GM06990 (cell line): Measurements from ENCODE around the gene CORIN.

Experiments used
- DNase-seq: peaks from one replicate; pipeline ENCODE4 v3.0.0-alpha.2; 2011; ENCODE audit not compliant: insufficient read length; ENCODE audit errors: extremely low read depth
- H3K27me3 ChIP-seq: replicated peaks from 2 replicates; pipeline ENCODE4 v1.6.0; 2011; ENCODE audit warnings: low read length; ENCODE audit not compliant: control insufficient read depth, insufficient read depth
- H3K36me3 ChIP-seq: 2 replicates; pipeline ENCODE4 v1.5.1; 2011; ENCODE audit warnings: low read length; ENCODE audit not compliant: control insufficient read depth, insufficient read depth
- H3K4me3 ChIP-seq: replicated peaks from 2 replicates; pipeline ENCODE4 v1.5.1; 2011; ENCODE audit warnings: low read depth, mild to moderate bottlenecking, control low read depth, low read length
- CTCF ChIP-seq: IDR thresholded peaks from 2 replicates; pipeline ENCODE4 v1.5.1; 2011; ENCODE audit warnings: low read length, control low read depth, mild to moderate bottlenecking, inconsistent platforms; ENCODE audit not compliant: insufficient read depth, poor library complexity, severe bottlenecking

Gene CORIN

GRCh38 chr4:47703956-47704355, 133.9 kb downstream of the CORIN start:
- DNase-seq = no peak
- Histone ChIP-seq H3K27me3 (no peaks in the 10 kb centered on the region; the same call in 1 of the 2 replicates), H3K36me3 (no peaks in the 10 kb centered on the region), H3K4me3 (no peak overlapping the region)
- no peak for TF ChIP-seq CTCF

- H3K4me3 ChIP-seq = no peak overlapping the region
- no peak for TF ChIP-seq CTCF
- H3K27me3 ChIP-seq = no peaks in the 10 kb centered on the region; the same call in 1 of the 2 replicates
- no peak for DNase-seq
- no peaks in the 10 kb centered on the region for H3K36me3 ChIP-seq
Measured at GRCh38 chr4:47703008-47703407, 134.9 kb downstream of the CORIN start.

GRCh38 chr4:47701286-47701685, 136.6 kb downstream of the CORIN start:
- no peak for TF ChIP-seq CTCF
- no peak overlapping the region for H3K4me3 ChIP-seq

GRCh38 chr4:47698837-47699236, 139.0 kb downstream of the CORIN start:
- no peaks in the 10 kb centered on the region; the same call in 1 of the 2 replicates for H3K27me3 ChIP-seq
- TF ChIP-seq CTCF = no peak
- H3K4me3 ChIP-seq = no peak overlapping the region
- DNase-seq = no peak
- no peaks in the 10 kb centered on the region for H3K36me3 ChIP-seq

More at GRCh38 chr4:47701286-47701685, 136.6 kb downstream of the CORIN start:
- no peaks in the 10 kb centered on the region; the same call in 1 of the 2 replicates for H3K27me3 ChIP-seq
- no peaks in the 10 kb centered on the region for H3K36me3 ChIP-seq
- DNase-seq = no peak

GRCh38 chr4:47696823-47697222, 141.0 kb downstream of the CORIN start:
- Histone ChIP-seq H3K27me3 (no peaks in the 10 kb centered on the region), H3K36me3 (no peaks in the 10 kb centered on the region), H3K4me3 (no peak overlapping the region)
- TF ChIP-seq CTCF = no peak
- no peak for DNase-seq

- no peak overlapping the region for H3K4me3 ChIP-seq
- no peaks in the 10 kb centered on the region for H3K27me3 ChIP-seq
- no peak for TF ChIP-seq CTCF
- no peak for DNase-seq
- H3K36me3 ChIP-seq = no peaks in the 10 kb centered on the region
Measured at GRCh38 chr4:47695260-47695659, 142.6 kb downstream of the CORIN start.
